Stimulated activated CD4-positive, alpha-beta T cell treated with anti-CD3 and anti-CD28 coated beads, Interleukin-15, amount 100 ng/mL, for 24 hours (primary cell): Measurements from ENCODE around the gene KRTAP12-2.
"Not testable (repeated sequence)": the region's sequence is repeated elsewhere in the genome, so short reads cannot be mapped to it uniquely, and the experiment has no call there.

Experiments used
- DNase-seq: peaks from one replicate; pipeline ENCODE4 v3.0.0-alpha.2; 2020

Gene KRTAP12-2

GRCh38 chr21:44702111-44702972 is 35.6 kb upstream of the KRTAP12-2 start:
- DNase-seq: no peak

DNA sequence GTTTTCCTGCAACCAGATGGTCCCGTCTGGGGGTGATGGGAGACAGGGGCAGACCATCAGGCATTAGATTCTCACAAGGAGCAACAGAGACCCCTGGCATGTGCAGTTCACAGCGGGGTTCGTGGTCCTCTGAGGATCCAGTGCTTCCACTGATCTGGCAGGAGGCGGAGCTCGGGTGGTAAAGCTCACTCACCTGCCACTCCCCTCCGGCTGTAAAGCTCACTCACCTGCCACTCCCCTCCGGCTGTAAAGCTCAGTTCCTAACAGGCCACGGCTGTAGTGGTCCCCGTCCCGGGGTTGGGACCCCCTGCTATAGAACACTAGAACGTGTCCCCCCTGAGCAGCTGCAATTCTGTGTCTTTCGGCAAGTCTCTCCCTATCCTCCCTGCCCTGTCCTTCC is 34.8 kb upstream of the KRTAP12-2 start:
- no peak for DNase-seq

DNA sequence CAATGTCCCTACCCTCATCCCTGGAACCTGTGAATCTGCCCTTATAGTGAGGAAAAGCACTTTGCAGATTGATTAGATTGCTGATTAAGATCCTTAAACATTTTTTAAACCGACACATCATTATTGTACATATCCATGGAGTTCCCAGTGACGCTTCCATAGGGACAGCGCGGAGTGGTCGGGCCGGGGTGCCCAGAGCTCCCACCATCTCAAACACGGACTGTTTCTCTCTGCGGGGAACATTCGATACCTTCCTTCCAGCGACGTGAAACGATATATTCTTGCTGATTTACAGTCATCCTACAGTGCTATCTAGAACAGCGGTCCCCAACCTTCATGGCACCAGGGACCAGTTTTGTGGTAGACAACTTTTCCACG is 34.3 kb upstream of the KRTAP12-2 start:
- no peak for DNase-seq

- DNase-seq: no peak
Observed at GRCh38 chr21:44700101-44701022, 33.6 kb upstream of the KRTAP12-2 start.

DNA sequence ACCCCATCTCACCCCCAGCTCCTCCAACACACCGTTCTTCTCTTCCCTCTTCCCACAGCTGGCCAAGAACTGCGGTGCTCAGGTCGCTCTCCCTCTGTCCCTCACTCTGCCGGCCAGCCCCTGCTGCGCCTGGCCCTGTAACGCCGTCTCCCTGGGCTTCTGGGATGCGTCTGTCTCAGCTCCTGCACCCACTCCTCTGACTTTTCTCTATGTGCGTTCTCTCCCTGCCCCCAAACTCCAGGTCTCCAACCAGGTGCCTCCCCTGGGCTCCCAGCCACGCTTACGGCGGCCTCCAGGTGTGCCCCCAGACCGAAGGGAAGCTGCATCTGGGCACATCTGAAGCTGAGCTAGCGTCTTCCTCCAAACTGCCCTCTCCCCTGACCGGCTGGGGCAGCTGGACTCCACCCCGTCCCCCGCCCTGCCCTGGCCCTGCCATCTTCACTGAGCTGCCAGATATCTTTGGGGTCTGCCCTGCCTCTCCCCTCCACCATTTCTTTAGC is 32.8 kb upstream of the KRTAP12-2 start:
- DNase-seq: no peak

GRCh38 chr21:44697811-44698734 is 31.3 kb upstream of the KRTAP12-2 start:
- DNase-seq: no peak

- DNase-seq: not testable (repeated sequence)
Observed at GRCh38 chr21:44697172-44697810, 30.6 kb upstream of the KRTAP12-2 start, which contains the start of gene KRTAP10-12. Gene KRTAP10-12, plus strand, starts transcription at chr21:44697172. Its CDS starts 30 bp downstream, at chr21:44697202.

GRCh38 chr21:44696572-44696971 is 29.8 kb upstream of the KRTAP12-2 start:
- no peak for DNase-seq

GRCh38 chr21:44695641-44696040 is 28.9 kb upstream of the KRTAP12-2 start:
- DNase-seq: no peak

DNA sequence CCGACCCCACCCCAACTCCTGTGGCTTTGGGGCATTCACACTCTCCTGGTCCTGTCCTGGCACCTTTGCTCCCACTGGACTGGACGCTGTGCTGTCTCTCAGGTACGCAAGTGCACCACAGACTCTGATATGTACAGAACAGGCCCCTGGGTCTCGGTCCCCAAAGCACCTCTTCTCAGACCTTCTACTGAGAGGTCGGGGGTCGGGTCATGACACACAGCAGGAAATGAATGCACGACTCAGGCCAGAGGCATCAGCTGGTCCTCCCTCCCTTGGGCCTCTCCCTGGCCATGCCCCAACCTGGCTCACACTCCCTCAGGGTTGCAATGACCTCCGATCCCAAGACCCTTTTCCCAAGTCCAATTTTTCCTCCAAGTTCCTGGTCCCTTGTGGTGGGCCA is 28.5 kb upstream of the KRTAP12-2 start:
- DNase-seq: no peak

DNA sequence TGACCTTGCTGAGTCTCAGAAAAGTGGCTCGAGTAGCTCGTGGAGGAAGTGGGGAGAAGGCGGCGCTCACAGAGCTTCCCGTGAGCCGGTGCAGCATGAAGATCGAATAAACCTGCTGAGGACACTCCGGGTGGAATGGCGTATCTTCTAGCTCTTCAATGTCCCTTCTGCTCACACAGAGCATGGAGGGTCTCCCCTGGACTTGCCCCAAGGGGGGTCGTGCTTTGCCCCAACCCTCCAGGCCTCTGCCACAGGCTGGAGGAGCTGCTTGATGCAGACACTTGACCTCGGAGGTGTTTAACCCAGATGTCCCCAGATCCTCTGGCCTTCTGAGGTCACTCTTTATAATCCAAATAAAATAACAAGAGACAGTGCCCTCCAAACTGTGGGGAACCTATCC is 28.0 kb upstream of the KRTAP12-2 start:
- DNase-seq: no peak

DNA sequence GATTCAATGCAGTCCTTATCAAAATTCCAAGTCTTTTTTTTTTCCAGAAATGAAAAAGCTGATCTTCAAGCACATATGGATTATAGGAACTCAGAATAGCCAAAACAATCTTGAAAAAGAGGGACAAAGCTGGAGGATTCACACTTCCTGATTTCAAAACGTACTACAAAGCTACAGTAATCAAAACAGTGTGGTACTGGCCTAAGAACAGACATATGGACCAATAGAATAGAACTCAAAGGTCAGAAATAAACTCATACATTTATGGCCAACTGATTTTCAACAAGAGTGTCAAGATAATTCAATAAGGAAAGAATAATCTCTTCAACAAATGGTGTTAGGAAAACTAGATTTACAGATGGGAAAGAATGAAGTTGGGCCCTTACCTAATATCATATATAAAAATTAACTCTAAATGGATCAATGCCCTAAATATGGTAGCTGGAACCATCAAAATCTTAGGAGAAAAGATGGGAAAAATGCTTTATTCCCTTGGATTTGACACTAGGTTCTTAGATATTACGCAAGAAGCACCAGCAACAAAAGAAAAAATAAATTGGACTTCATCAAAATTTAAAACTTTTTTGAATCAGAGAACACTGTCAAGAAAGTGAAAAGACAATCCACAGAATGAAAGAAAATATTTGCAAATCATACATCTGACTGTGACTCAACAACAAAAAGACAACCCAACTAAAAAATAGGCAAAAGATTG is 26.2 kb upstream of the KRTAP12-2 start:
- no peak for DNase-seq

- DNase-seq: no peak
Observed at GRCh38 chr21:44691686-44692085, 25.0 kb upstream of the KRTAP12-2 start.

DNA sequence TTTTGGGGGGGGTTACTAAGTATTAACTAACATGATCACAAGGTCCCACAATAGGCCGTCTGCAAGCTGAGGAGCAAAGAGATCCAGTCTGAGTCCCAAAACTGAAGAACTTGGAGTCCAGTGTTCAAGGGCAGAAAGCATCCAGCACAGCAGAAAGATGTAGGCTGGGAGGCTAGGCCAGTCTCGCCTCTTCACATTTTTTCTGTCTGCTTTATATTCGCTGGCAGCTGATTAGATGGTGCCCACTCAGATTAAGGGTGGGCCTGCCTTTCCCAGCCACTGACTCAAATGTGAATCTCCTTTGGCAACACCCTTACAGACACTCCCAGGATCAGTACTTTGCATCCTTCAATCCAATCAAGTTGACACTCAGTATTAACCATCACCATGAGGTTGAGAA is 23.0 kb upstream of the KRTAP12-2 start:
- DNase-seq: not testable (repeated sequence)

DNA sequence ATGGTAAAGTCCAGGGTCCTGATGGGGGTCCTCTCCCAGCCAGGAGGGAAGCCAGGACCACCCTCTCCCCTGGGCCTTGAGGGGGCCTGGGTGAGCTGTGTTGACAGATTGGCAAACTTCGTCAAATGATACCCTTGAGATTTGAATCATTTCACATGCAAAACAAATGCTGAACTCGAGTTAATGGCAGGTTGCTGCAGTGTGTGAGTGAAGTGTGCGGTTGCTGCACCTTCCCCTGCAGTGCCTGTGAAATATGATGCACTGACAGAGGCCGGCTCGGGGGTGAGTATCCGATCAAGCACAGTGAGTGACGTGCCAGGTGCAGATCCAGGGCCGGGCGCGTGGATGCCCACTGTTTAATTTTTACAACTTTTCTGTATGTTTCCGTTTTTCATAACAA is 20.9 kb upstream of the KRTAP12-2 start:
- DNase-seq: no peak

- no peak for DNase-seq
Observed at GRCh38 chr21:44686843-44687561, 20.3 kb upstream of the KRTAP12-2 start.

DNA sequence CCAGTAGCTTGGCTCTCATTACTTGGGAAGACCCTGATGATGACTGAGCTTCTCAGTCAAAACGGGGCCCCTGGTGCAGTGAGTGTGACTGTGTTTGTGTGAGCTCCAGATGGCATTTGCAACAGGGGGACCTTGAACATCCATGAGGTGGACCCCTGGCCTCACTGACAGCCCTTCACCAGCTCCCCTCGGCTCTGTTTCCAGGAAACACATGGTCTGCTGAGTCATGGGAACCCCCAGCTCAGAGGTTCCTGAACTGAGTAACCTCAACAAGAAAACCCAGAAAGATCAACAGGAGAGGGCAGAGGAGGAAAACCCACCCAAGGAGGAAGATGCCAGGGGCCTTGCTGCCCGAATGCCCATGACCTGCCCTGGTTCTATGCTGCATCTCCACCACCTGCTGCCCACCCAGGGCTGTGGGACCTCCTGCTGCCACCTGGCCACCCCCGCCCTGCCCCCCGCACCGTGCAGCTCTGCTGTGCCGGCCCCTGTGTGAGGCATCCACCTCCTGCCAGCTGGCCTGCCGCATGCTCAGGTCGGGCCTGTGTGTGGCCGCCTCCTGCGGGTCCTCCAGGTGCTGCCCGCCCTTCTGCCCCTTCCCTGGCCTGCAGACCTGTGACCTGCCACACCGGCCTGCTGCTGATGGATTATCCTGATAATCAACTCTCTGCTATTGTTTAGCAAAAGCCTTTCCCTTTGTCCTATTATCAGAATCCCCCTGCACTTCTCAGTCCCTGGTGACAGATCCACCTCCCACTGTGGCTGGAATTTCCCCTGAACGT is 19.5 kb upstream of the KRTAP12-2 start:
- DNase-seq: no peak

DNA sequence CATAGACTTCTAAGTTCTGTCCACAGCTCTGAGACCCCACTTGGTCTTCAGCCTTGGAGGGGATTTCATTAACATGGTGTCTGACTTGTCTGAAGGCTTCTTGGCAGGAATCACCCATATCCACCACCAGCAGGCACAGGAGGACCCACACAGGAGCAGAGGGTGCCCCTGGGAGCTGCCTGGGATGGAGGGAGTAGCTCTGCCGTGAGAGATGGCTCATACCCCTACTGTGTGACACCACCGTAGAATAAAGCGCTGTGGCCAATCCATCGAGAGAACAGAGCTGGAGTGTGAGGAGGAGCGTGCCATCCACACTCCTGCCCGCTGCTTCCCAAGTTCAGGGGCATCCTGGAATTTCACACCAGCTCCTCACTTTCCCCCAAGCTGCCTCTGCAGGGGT is 18.3 kb upstream of the KRTAP12-2 start:
- not testable (repeated sequence) for DNase-seq

DNA sequence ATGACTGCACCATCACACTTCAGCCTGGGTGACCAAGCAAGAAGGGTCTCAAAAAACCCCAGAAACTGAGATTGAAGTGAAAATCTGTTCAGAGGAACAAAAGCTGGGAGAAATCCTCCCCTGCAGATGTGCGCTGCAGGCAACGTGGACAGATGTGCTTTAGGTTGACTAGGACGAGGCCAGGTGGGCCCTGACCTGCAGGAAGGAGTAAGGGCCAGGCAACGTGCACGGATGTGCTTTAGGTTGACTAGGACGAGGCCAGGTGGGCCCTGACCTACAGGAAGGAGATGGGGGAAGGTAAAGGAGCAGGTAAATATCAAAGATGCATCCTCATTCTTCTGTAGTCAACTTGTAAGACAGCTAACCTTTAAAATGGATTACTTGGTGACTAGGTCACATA is 17.8 kb upstream of the KRTAP12-2 start:
- no peak for DNase-seq

- DNase-seq: no peak
Observed at GRCh38 chr21:44684077-44684476, 17.4 kb upstream of the KRTAP12-2 start.
